BE2C (cell line): Measurements from ENCODE around the gene RASA1.
"Not testable (repeated sequence)": the region's sequence is repeated elsewhere in the genome, so short reads cannot be mapped to it uniquely, and the experiment has no call there.

Experiments
- DNase-seq: peaks from one replicate; pipeline ENCODE4 v3.0.0-alpha.2; 2020
- H3K27me3 ChIP-seq: fragments of 250-450 bp; sonication (Bioruptor Pico); 2 replicates; pipeline ENCODE4 v1.5.1; 2020; ENCODE audit warnings: mild to moderate bottlenecking
- H3K36me3 ChIP-seq: fragments of 250-450 bp; sonication (Bioruptor Pico); 2 replicates; pipeline ENCODE4 v1.5.1; 2020; ENCODE audit warnings: mild to moderate bottlenecking
- H3K4me1 ChIP-seq: fragments of 250-450 bp; sonication (Bioruptor Pico); 2 replicates; pipeline ENCODE4 v1.5.1; 2020
- H3K4me3 ChIP-seq: 2 replicates; pipeline ENCODE4 v1.5.1; 2011; ENCODE audit warnings: low read depth, low read length
- H3K9me3 ChIP-seq: fragments of 250-450 bp; sonication (Bioruptor Pico); 2 replicates; pipeline ENCODE4 v1.5.1; 2020
- CTCF ChIP-seq: IDR thresholded peaks from 2 replicates; pipeline ENCODE4 v1.5.1; 2012; ENCODE audit warnings: mild to moderate bottlenecking, low read depth, low read length

Gene RASA1

GRCh38 chr5:87276655-87277054 lies 9.0 kb downstream of the RASA1 start:
- no peak overlapping the region for H3K4me3 ChIP-seq
- DNase-seq = no peak
- H3K9me3 ChIP-seq = no peaks in the 10 kb centered on the region
- H3K36me3 ChIP-seq = no peaks in the 10 kb centered on the region
- H3K27me3 ChIP-seq = no peaks in the 10 kb centered on the region
- no peak for TF ChIP-seq CTCF
- peaks cover 14% of the 10 kb centered on the region for H3K4me1 ChIP-seq

GRCh38 chr5:87277279-87277835 lies 9.7 kb downstream of the RASA1 start:
- no peak for TF ChIP-seq CTCF
- no peaks in the 10 kb centered on the region for H3K36me3 ChIP-seq
- no peak overlapping the region for H3K4me3 ChIP-seq
- H3K27me3 ChIP-seq = no peaks in the 10 kb centered on the region
- H3K4me1 ChIP-seq = peaks cover 14% of the 10 kb centered on the region
- no peaks in the 10 kb centered on the region for H3K9me3 ChIP-seq
- no peak for DNase-seq

- no peaks in the 10 kb centered on the region for H3K9me3 ChIP-seq
- H3K4me1 ChIP-seq = peaks cover 14% of the 10 kb centered on the region
- no peaks in the 10 kb centered on the region for H3K27me3 ChIP-seq
- no peak overlapping the region for H3K4me3 ChIP-seq
- no peak for DNase-seq
- TF ChIP-seq CTCF = no peak
- no peaks in the 10 kb centered on the region for H3K36me3 ChIP-seq
Observed at GRCh38 chr5:87278590-87279100, 11.0 kb downstream of the RASA1 start.

- TF ChIP-seq CTCF = no peak
- Histone ChIP-seq H3K4me3 (no peak overlapping the region), H3K27me3 (no peaks in the 10 kb centered on the region), H3K4me1 (no peaks in the 10 kb centered on the region), H3K36me3 (no peaks in the 10 kb centered on the region), H3K9me3 (no peaks in the 10 kb centered on the region)
- no peak for DNase-seq
Observed at GRCh38 chr5:87282269-87282668, 14.6 kb downstream of the RASA1 start.

GRCh38 chr5:87287266-87287665 lies 19.6 kb downstream of the RASA1 start:
- H3K27me3 ChIP-seq, H3K4me3 ChIP-seq, H3K4me1 ChIP-seq, DNase-seq, H3K36me3 ChIP-seq, H3K9me3 ChIP-seq: not testable (repeated sequence)

GRCh38 chr5:87298692-87299362 lies 31.1 kb downstream of the RASA1 start:
- no peaks in the 10 kb centered on the region for H3K9me3 ChIP-seq
- H3K36me3 ChIP-seq = no peaks in the 10 kb centered on the region
- H3K4me3 ChIP-seq = no peak overlapping the region
- no peak for TF ChIP-seq CTCF
- DNase-seq = no peak
- H3K4me1 ChIP-seq = no peaks in the 10 kb centered on the region
- no peaks in the 10 kb centered on the region for H3K27me3 ChIP-seq
